GM10266 (cell line): ENCODE measurements around the gene FSTL5.
"Not testable (repeated sequence)": the region's sequence is repeated elsewhere in the genome, so short reads cannot be mapped to it uniquely, and the experiment has no call there.

ENCODE experiments used
- DNase-seq: peaks from one replicate; pipeline ENCODE4 v3.0.0; 2012; ENCODE audit errors: extremely low spot score
- TF ChIP-seq, protein P1 (sequence below): IDR thresholded peaks from 2 replicates; pipeline ENCODE4 v1.5.1; 2012; ENCODE audit warnings: mild to moderate bottlenecking, low read depth; ENCODE audit not compliant: control insufficient read depth, insufficient read depth; ENCODE audit errors: missing control alignments

Gene FSTL5

GRCh38 chr4:161792991-161793390 lies 370.8 kb downstream of the FSTL5 start:
- DNase-seq = no peak
- TF ChIP-seq, protein P1, sequence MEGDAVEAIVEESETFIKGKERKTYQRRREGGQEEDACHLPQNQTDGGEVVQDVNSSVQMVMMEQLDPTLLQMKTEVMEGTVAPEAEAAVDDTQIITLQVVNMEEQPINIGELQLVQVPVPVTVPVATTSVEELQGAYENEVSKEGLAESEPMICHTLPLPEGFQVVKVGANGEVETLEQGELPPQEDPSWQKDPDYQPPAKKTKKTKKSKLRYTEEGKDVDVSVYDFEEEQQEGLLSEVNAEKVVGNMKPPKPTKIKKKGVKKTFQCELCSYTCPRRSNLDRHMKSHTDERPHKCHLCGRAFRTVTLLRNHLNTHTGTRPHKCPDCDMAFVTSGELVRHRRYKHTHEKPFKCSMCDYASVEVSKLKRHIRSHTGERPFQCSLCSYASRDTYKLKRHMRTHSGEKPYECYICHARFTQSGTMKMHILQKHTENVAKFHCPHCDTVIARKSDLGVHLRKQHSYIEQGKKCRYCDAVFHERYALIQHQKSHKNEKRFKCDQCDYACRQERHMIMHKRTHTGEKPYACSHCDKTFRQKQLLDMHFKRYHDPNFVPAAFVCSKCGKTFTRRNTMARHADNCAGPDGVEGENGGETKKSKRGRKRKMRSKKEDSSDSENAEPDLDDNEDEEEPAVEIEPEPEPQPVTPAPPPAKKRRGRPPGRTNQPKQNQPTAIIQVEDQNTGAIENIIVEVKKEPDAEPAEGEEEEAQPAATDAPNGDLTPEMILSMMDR = no peak

GRCh38 chr4:161791796-161792556 lies 371.8 kb downstream of the FSTL5 start:
- TF ChIP-seq, protein P1 = no peak
- DNase-seq = no peak

DNA sequence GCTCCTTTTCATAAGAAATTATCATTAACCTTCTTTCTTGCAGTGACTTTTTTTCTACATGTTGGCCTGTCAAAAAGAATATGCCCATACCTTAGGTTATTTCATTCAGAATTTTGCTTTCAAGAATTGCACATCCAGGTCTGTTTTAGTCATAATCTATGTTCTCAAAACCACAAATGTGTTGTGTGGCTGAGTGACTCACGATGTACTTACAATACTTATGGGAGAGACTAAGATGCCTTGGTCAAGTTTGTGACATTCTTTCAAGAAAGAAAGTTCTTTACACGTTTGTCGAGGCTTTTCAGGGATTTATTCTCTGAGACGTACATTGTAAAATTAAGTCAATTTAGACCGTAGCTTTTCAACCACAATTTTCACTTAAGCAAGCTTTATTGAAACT lies 396.7 kb downstream of the FSTL5 start:
- DNase-seq = no peak
- TF ChIP-seq, protein P1 = no peak

DNA sequence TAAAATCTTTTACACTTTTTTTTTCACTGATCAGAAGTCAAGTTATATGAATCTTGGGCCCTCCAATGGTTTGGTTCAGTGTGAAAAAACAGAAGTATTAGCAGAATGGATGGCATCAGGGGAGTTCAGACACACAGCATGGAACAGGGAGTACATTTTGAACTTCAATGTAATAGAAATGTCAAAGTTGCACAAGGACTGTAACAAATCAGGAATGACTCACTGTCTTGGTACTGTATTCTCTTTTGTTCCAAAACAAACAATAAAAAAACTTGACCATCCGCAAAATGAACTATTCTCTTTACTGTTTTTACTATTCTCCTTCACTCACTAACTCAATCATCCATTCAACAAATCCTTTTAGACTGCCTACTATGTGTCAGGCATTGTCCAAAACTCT lies 401.0 kb downstream of the FSTL5 start:
- no peak for DNase-seq
- TF ChIP-seq, protein P1 = no peak

- TF ChIP-seq, protein P1 = no peak
- no peak for DNase-seq
Measured at GRCh38 chr4:161760008-161760407, 403.8 kb downstream of the FSTL5 start.

GRCh38 chr4:161758412-161758811 lies 405.4 kb downstream of the FSTL5 start:
- DNase-seq = not testable (repeated sequence)

- TF ChIP-seq, protein P1 = no peak
- DNase-seq = no peak
Measured at GRCh38 chr4:161728929-161729328, 434.9 kb downstream of the FSTL5 start.

- no peak for DNase-seq
Measured at GRCh38 chr4:161721947-161722346, 441.9 kb downstream of the FSTL5 start.

More at GRCh38 chr4:161721947-161722346, 441.9 kb downstream of the FSTL5 start:
- TF ChIP-seq, protein P1 = no peak
